IPS-NIHi7 (cell line): ENCODE measurements around the gene DCLRE1B.
A peak's percentile ranks its signal among the peaks of the same experiment; 100 is the strongest.

Experiments
- DNase-seq: peaks from one replicate; pipeline ENCODE4 v3.0.0; 2012; ENCODE audit warnings: mixed read lengths; ENCODE audit errors: extremely low spot score

DCLRE1B gene

GRCh38 chr1:113904674-113905434 is at the start of gene DCLRE1B, which contains the start of gene AP4B1:
Gene DCLRE1B, plus strand, starts transcription at chr1:113905326. Its CDS starts 261 bp downstream, at chr1:113905587.
Gene AP4B1, minus strand, starts transcription at chr1:113904799. Its CDS starts 82 bp downstream, at chr1:113904717.
- peak; percentile 99 for DNase-seq

GRCh38 chr1:113855630-113856400 is 49.3 kb upstream of the DCLRE1B start:
- DNase-seq: no peak

GRCh38 chr1:113856401-113856790 is 48.7 kb upstream of the DCLRE1B start:
- DNase-seq: no peak

- DNase-seq: no peak
Measured at GRCh38 chr1:113857776-113858175, 47.4 kb upstream of the DCLRE1B start.

- DNase-seq: no peak
Measured at GRCh38 chr1:113858418-113858817, 46.7 kb upstream of the DCLRE1B start.

GRCh38 chr1:113858982-113859381 is 46.1 kb upstream of the DCLRE1B start:
- no peak for DNase-seq

- DNase-seq: no peak
Measured at GRCh38 chr1:113859478-113860175, 45.5 kb upstream of the DCLRE1B start.

- DNase-seq: no peak
Measured at GRCh38 chr1:113860891-113861290, 44.2 kb upstream of the DCLRE1B start.

GRCh38 chr1:113861641-113862040 is 43.5 kb upstream of the DCLRE1B start:
- DNase-seq: no peak

GRCh38 chr1:113868387-113869083 is 36.6 kb upstream of the DCLRE1B start:
- DNase-seq: no peak

GRCh38 chr1:113870778-113871177 is 34.3 kb upstream of the DCLRE1B start:
- DNase-seq: no peak

GRCh38 chr1:113871597-113872113 is 33.5 kb upstream of the DCLRE1B start, which contains the start of gene PTPN22:
Gene PTPN22, minus strand, starts transcription at chr1:113871712.
- no peak for DNase-seq

GRCh38 chr1:113872219-113872935 is 32.7 kb upstream of the DCLRE1B start:
- no peak for DNase-seq

GRCh38 chr1:113874012-113874879 is 30.9 kb upstream of the DCLRE1B start:
- DNase-seq: peak; percentile 35

- DNase-seq: no peak
Measured at GRCh38 chr1:113875714-113876113, 29.4 kb upstream of the DCLRE1B start.

- no peak for DNase-seq
Measured at GRCh38 chr1:113876176-113876575, 28.9 kb upstream of the DCLRE1B start.

GRCh38 chr1:113879739-113880038 is 25.4 kb upstream of the DCLRE1B start:
- no peak for DNase-seq

- no peak for DNase-seq
Measured at GRCh38 chr1:113881661-113882060, 23.5 kb upstream of the DCLRE1B start.

GRCh38 chr1:113886417-113887401 is 18.4 kb upstream of the DCLRE1B start:
- DNase-seq: no peak
